Endometrial microvascular endothelial cells (primary cell): ENCODE results near the gene ABCC10. TPM values are rescaled to one million over a fixed set of nuclear protein-coding genes. Genes with fewer than 3 reads are reported as not detected.
"Not testable (repeated sequence)": the region's sequence is repeated elsewhere in the genome, so short reads cannot be mapped to it uniquely, and the experiment has no call there.

Experiments used
- in situ Hi-C: cut with HindIII; loops from 2 replicates; pipeline ENCODE4 v1.10.0; 2017; ENCODE audit warnings: low sequenced_read_pairs, low pct_unique_long_range_greater_than_20kb; ENCODE audit errors: inconsistent ontology term
- total RNA-seq: library from RNA; depleted of rRNA; stranded (reverse); fragments of >200 nt; gene quantifications from one replicate; pipeline ENCODE4 v1.2.3, GENCODE V29; 2015; ENCODE audit errors: inconsistent ontology term

Gene ABCC10
- total RNA-seq, 1 donor from 2014 or later = 14.8 TPM

GRCh38 chr6:43459535-43459934 is 32.2 kb downstream of the ABCC10 start:
- in situ Hi-C loops = no loop called here

GRCh38 chr6:43460032-43460431 is 32.7 kb downstream of the ABCC10 start:
- in situ Hi-C loops = no loop called here

GRCh38 chr6:43461936-43462335 is 34.6 kb downstream of the ABCC10 start:
- in situ Hi-C loops = no loop called here

GRCh38 chr6:43464337-43464736 is 37.0 kb downstream of the ABCC10 start:
- in situ Hi-C loops = no loop called here

GRCh38 chr6:43465948-43466347 is 38.6 kb downstream of the ABCC10 start:
- in situ Hi-C loops = no loop called here

GRCh38 chr6:43467265-43467664 is 39.9 kb downstream of the ABCC10 start:
- in situ Hi-C loops = not testable (repeated sequence)

GRCh38 chr6:43467752-43468151 is 40.4 kb downstream of the ABCC10 start:
- in situ Hi-C loops = no loop called here

- in situ Hi-C loops = no loop called here
Observed at GRCh38 chr6:43468240-43468639, 40.9 kb downstream of the ABCC10 start.

- in situ Hi-C loops = no loop called here
Observed at GRCh38 chr6:43468748-43469681, 41.7 kb downstream of the ABCC10 start.

- in situ Hi-C loops = no loop called here
Observed at GRCh38 chr6:43469947-43470346, 42.6 kb downstream of the ABCC10 start.

- in situ Hi-C loops = no loop called here
Observed at GRCh38 chr6:43471399-43471798, 44.1 kb downstream of the ABCC10 start.

- in situ Hi-C loops = no loop called here
Observed at GRCh38 chr6:43472515-43472914, 45.2 kb downstream of the ABCC10 start.

GRCh38 chr6:43475516-43475915 is 48.2 kb downstream of the ABCC10 start:
- in situ Hi-C loops = no loop called here

- in situ Hi-C loops = no loop called here
Observed at GRCh38 chr6:43476746-43477145, 49.4 kb downstream of the ABCC10 start.

GRCh38 chr6:43477235-43478007 is 50.1 kb downstream of the ABCC10 start, which contains the start of gene TJAP1:
TJAP1 (plus strand) TSS chr6:43477570; CDS start chr6:43499002, 21,432 bp downstream.
- in situ Hi-C loops = no loop called here

- in situ Hi-C loops = no loop called here
Observed at GRCh38 chr6:43478008-43478372, 50.6 kb downstream of the ABCC10 start.

- in situ Hi-C loops = no loop called here
Observed at GRCh38 chr6:43481075-43481474, 53.7 kb downstream of the ABCC10 start.

- in situ Hi-C loops = no loop called here
Observed at GRCh38 chr6:43481591-43482236, 54.4 kb downstream of the ABCC10 start.

GRCh38 chr6:43488667-43489276 is 61.4 kb downstream of the ABCC10 start:
- in situ Hi-C loops = no loop called here
